SK-N-MC (cell line): Measurements from ENCODE around the gene MYO7A.

Source experiments
- DNase-seq: peaks from one replicate; pipeline ENCODE4 v3.0.0-alpha.2; 2011; ENCODE audit warnings: low read depth, low spot score
- H3K27ac ChIP-seq: fragments of 200-600 bp; sonication (generic); 2 replicates; pipeline ENCODE4 v1.5.1; 2016; ENCODE audit warnings: mixed run types
- H3K36me3 ChIP-seq: fragments of 200-600 bp; sonication (generic); 2 replicates; pipeline ENCODE4 v1.6.1; 2017; ENCODE audit warnings: antibody characterized with exemption, low read length, mixed read lengths; ENCODE audit not compliant: insufficient read depth
- H3K4me3 ChIP-seq: fragments of 200-600 bp; sonication (generic); 2 replicates; pipeline ENCODE4 v1.5.1; 2016
- H3K9ac ChIP-seq: fragments of 200-600 bp; sonication (generic); 2 replicates; pipeline ENCODE4 v1.8.0; 2017; ENCODE audit warnings: mixed run types, mixed read lengths; ENCODE audit not compliant: insufficient read length
- H3K9me3 ChIP-seq: fragments of 200-600 bp; sonication (generic); 2 replicates; pipeline ENCODE4 v1.6.1; 2017; ENCODE audit warnings: low read depth, mild to moderate bottlenecking, antibody characterized with exemption, low read length, moderate library complexity, mixed read lengths
- EZH2 ChIP-seq: fragments of 200-600 bp; sonication (generic); IDR thresholded peaks from one replicate; pipeline ENCODE4 v1.6.1; 2017; ENCODE audit warnings: antibody characterized with exemption
- FOXP2 ChIP-seq: optimal IDR thresholded peaks from 2 replicates; pipeline ENCODE3; 2011; ENCODE audit warnings: mild to moderate bottlenecking, moderate library complexity; ENCODE audit not compliant: insufficient read depth; ENCODE audit errors: extremely low read length, control extremely low read depth
- POLR2AphosphoS5 ChIP-seq: IDR thresholded peaks from 2 replicates; pipeline ENCODE4 v1.6.1; 2012; ENCODE audit warnings: mild to moderate bottlenecking, low read depth, low read length, borderline replicate concordance

MYO7A gene

DNA sequence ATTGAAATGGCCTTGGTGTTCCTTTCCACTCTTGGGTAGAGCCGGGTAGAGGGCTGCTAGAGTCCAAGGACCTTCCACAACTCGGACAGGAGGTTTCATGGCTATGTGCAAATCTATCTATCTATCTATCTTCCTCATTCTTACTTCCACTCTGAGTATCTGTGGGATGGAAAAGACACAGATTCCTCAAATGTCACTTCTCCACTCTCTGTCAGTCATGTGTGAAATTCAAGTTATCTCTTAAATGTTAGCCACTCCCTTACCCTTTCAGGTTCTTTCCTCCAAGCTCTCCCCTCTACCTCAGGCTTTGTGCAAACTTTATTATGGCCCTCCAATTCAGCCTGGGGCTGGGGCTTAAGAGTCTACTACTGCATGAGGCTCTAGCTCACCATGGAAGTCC is 89.1 kb downstream of the MYO7A start:
- Histone ChIP-seq H3K27ac (no peak overlapping the region), H3K4me3 (no peak overlapping the region), H3K9me3 (no peaks in the 10 kb centered on the region), H3K36me3 (no peaks in the 10 kb centered on the region), H3K9ac (no peak overlapping the region)
- DNase-seq, result no peak
- no peak for TF ChIP-seq EZH2

GRCh38 chr11:77223797-77224196 is 95.8 kb downstream of the MYO7A start:
- Histone ChIP-seq H3K9me3 (no peaks in the 10 kb centered on the region), H3K36me3 (no peaks in the 10 kb centered on the region), H3K9ac (no peak overlapping the region), H3K27ac (no peak overlapping the region), H3K4me3 (no peak overlapping the region)
- no peak for DNase-seq
- no peak for TF ChIP-seq POLR2AphosphoS5
- no peak for TF ChIP-seq FOXP2
- TF ChIP-seq EZH2, result no peak

GRCh38 chr11:77230878-77231605 is 103.0 kb downstream of the MYO7A start:
- H3K36me3 ChIP-seq, result no peaks in the 10 kb centered on the region
- H3K4me3 ChIP-seq, result no peak overlapping the region
- no peaks in the 10 kb centered on the region for H3K9me3 ChIP-seq
- no peak for DNase-seq
- no peak overlapping the region for H3K9ac ChIP-seq
- H3K27ac ChIP-seq, result no peak overlapping the region
- no peak for TF ChIP-seq POLR2AphosphoS5
- no peak for TF ChIP-seq FOXP2
- TF ChIP-seq EZH2, result no peak

DNA sequence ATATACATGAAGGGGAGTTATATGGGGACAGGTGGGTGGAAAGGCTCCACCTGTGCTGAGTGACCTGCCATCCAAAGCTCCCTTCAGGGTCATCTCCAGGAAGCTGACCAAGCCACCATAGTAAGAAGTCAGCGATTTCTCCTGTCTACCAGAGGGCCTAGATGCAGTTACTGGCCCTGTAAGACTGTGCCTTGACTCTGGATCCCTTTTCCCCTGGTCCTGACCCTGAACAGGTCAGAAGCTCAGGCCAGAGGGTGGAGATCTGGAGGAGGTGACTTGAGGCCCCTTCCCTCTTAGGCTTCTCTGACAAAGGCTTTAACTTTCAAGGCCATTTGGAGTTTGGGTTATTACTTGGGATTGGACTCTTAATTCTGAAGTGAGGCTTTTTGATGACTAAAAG is 103.8 kb downstream of the MYO7A start:
- TF ChIP-seq POLR2AphosphoS5, result no peak
- TF ChIP-seq EZH2, result no peak
- no peak for TF ChIP-seq FOXP2
- H3K27ac ChIP-seq, result no peak overlapping the region
- no peaks in the 10 kb centered on the region for H3K36me3 ChIP-seq
- no peak overlapping the region for H3K4me3 ChIP-seq
- no peaks in the 10 kb centered on the region for H3K9me3 ChIP-seq
- H3K9ac ChIP-seq, result no peak overlapping the region
- DNase-seq, result no peak

- no peaks in the 10 kb centered on the region for H3K9me3 ChIP-seq
- no peaks in the 10 kb centered on the region for H3K36me3 ChIP-seq
- DNase-seq, result no peak
- H3K9ac ChIP-seq, result no peak overlapping the region
- no peak overlapping the region for H3K27ac ChIP-seq
- H3K4me3 ChIP-seq, result no peak overlapping the region
- TF ChIP-seq EZH2, result no peak
- TF ChIP-seq POLR2AphosphoS5, result no peak
- TF ChIP-seq FOXP2, result no peak
Observed at GRCh38 chr11:77232242-77232641, 104.2 kb downstream of the MYO7A start.

DNA sequence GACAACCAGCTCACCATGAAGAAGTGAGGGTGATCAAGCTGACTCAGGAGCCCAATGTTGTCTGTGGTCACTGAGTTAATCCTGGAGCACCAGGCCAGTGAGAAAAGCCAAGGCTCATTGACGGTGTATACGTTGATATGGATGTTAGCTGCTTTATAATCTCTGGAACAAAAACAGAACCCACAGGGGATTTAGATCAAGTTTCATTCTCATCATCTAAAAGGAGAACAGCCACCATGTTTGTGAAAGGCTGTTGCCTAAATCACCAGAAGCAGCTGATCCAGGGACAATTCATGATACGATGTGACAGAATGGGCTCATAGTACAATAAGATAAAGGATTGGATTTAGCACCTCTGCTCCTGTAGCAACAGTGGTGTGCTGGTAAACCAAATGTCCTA is 105.0 kb downstream of the MYO7A start:
- Histone ChIP-seq H3K9me3 (no peaks in the 10 kb centered on the region), H3K9ac (no peak overlapping the region), H3K36me3 (no peaks in the 10 kb centered on the region), H3K27ac (no peak overlapping the region), H3K4me3 (no peak overlapping the region)
- DNase-seq, result no peak
- TF ChIP-seq EZH2 (no peak), FOXP2 (no peak), POLR2AphosphoS5 (no peak)

GRCh38 chr11:77236901-77237300 is 108.9 kb downstream of the MYO7A start:
- Histone ChIP-seq H3K27ac (no peak overlapping the region), H3K4me3 (no peak overlapping the region), H3K36me3 (no peaks in the 10 kb centered on the region), H3K9ac (no peak overlapping the region), H3K9me3 (no peaks in the 10 kb centered on the region)
- DNase-seq, result no peak
- TF ChIP-seq POLR2AphosphoS5 (no peak), FOXP2 (no peak), EZH2 (no peak)

DNA sequence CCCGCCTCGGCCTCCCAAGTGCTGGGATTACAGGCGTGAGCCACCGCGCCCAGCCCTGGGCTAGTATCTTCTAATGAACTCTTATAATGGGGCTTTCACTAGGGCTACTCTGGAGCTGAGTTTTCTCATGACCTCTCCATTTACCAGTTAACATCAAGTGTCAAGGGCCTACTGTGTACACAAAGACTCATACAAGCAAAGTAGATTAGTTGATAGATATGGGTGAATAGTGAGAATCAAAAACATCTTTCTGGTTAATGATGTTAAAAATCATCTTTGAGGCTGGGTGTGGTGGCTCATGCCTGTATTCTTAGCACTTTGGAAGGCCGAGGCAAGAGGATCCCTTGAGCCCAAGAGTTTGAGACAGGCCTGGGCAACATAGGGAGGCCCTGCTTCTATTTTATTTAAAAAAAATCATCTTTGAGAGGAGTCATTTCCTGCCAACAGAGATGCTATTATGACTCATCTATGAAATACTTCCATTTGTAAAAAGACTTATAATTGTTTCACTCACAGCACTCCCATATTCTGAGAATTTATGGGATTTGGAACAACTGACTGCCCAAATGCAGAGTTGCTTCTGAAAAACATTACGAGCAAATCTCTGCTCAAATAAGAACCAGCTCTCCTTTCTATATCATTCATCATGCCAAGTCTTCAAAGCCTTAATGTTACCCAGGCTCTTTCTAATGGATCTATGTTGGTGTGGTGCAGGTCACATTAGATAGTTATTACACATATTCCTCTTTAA is 116.4 kb downstream of the MYO7A start:
- Histone ChIP-seq H3K9ac (no peak overlapping the region), H3K36me3 (no peaks in the 10 kb centered on the region), H3K9me3 (no peaks in the 10 kb centered on the region), H3K4me3 (no peak overlapping the region), H3K27ac (no peak overlapping the region)
- TF ChIP-seq POLR2AphosphoS5 (no peak), FOXP2 (no peak), EZH2 (no peak)
- DNase-seq, result no peak
